Cardiac fibroblast (primary cell): ENCODE results near the gene LCLAT1.

ENCODE experiments used
- DNase-seq, 2 donors: peaks; one replicate each; pipeline versions ENCODE4 v3.0.0 to v3.0.0-alpha.2; 2010; ENCODE audit warnings: low read depth in 2 of 2
- H3K4me3 ChIP-seq, 2 donors: replicated peaks in 1 of 2; 1 replicate in 1 of 2; 2 replicates in 1 of 2; pipeline ENCODE4 v1.5.1; 2011; ENCODE audit warnings: low read depth in 2 of 2, low read length in 2 of 2, mild to moderate bottlenecking in 2 of 2, moderate library complexity in 1 of 2
- CTCF ChIP-seq: IDR thresholded peaks from one replicate; pipeline ENCODE4 v1.5.1; 2011; ENCODE audit warnings: low read depth, mild to moderate bottlenecking, low read length, inconsistent platforms

Gene LCLAT1

GRCh38 chr2:30447149-30448045 lies at the start of gene LCLAT1:
TSS of gene LCLAT1 (plus strand) at chr2:30447246. CDS start at chr2:30525591, 78,345 bp downstream.
- no peak for TF ChIP-seq CTCF
- DNase-seq = peak; percentile 77 to 79
- H3K4me3 ChIP-seq = peak within 1 kb of the TSS; percentile 76 to 99

- no peak overlapping the region for H3K4me3 ChIP-seq
- no peak for TF ChIP-seq CTCF
- peak in 1 of 2 donors; percentile 55 for DNase-seq
Measured at GRCh38 chr2:30398084-30398873, 48.8 kb upstream of the LCLAT1 start.

- no peak overlapping the region for H3K4me3 ChIP-seq
- TF ChIP-seq CTCF = no peak
- DNase-seq = no peak
Measured at GRCh38 chr2:30400151-30400954, 46.7 kb upstream of the LCLAT1 start.

DNA sequence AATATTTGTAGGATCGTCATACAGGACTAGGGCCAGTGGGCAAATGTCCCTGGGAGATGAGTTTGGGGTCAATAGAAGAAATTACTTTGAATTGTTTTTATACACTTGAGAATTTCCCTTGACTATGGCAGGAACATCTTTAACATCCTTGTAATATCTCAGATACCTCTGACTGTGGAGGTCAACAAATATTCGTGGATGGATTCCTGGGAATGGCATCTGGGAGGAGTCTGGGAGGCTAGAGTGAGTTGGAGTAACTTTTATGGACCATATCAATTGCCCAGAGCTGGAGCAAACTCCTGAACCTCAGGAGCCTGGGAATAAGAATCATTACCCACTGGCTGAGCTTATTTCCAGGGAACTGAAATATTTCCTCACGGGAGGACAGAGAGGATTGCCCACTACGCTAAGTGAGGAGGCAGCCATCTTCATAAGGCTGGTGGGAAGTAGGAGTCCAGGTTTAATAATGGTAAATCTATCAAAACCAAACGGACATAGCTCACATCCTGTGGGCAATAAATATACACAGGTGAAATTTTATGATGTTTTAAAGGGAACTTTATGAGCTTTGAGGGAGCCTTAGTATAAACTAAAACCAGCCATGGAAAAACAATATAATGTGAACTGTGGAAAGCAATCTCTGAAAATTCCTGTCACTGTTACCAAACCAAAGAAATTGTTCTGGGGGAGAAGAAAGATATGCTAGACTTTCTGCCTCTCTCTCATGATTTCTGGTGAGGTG lies 44.4 kb upstream of the LCLAT1 start:
- DNase-seq = no peak
- no peak for TF ChIP-seq CTCF

DNA sequence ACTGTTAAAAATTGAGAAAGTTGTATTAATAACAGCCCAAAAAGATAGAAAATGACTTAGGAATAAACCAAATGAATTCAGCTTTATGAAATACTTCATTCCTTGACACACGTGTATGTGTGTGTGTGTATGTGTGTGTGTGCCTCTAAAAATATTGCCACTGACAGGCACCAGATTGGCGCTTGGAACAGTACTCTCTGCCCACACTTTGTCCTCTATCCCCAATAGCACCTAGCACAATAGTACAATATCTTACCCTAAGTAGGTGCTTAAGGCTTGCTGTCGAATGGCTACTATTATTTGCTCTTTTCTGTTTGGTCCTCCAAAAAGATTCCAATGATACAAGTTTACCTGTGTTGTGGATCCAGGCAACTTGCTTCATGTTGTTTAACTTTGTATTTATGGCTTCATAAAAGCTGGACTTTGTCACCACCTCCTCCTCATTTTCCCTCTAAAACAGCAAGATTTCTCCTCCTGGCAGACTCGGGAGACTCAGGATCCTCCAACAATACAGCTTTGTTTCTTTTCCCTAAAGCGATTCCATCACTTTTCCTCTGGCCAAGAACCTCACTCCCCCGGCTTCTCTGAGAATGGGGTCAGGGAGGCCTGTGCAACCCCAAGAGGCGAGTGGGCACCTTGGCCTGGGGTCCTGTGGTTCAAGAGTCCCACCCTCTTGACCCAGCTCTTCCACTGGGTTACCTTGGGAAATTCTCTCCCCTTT lies 43.3 kb upstream of the LCLAT1 start:
- no peak for TF ChIP-seq CTCF
- DNase-seq = no peak
- H3K4me3 ChIP-seq = no peak overlapping the region

More for the DNA sequence above, 44.4 kb upstream of the LCLAT1 start:
- no peak overlapping the region for H3K4me3 ChIP-seq
